Measurements from ENCODE around the gene EMD.

- TF ChIP-seq TCF12 (IDR thresholded peaks at IDR 0.05; ENCODE audit: low read depth, low read length) (no peak), SRF (IDR thresholded peaks at IDR 0.05; ENCODE audit: low read depth in 2 of 2, low read length in 2 of 2) (no peak), POLR2A (IDR thresholded peaks at IDR 0.05; ENCODE audit: low read depth, low read length) (no peak), CTCF (IDR thresholded peaks at IDR 0.05 in 2 of 3, conservative IDR thresholded peaks at IDR 0.05 in 1 of 3; ENCODE audit: control insufficient read depth in 2 of 3, extremely low read depth in 1 of 3, insufficient read depth in 1 of 3, low read depth in 3 of 3, low read length in 3 of 3) (no peak), ATF3 (IDR thresholded peaks at IDR 0.05; ENCODE audit: borderline replicate concordance, extremely low read depth, low read depth, low read length) (no peak)
Observed at GRCh38 chrX:154370300-154371016, 8.6 kb upstream of the EMD start.
